Esophagus muscularis mucosa (tissue), 4 donors: Measurements from ENCODE around the gene SPDEF. TPM values are rescaled to one million over a fixed set of nuclear protein-coding genes. Genes with fewer than 3 reads are reported as not detected.

Source experiments
- DNase-seq: peaks from one replicate; pipeline ENCODE4 v3.0.0-alpha.2; 2017; ENCODE audit errors: extremely low spot score
- H3K27ac ChIP-seq, 4 donors: fragments of 200-600 bp; sonication (generic); replicated peaks in 1 of 4; 1 replicate in 3 of 4; 2 replicates in 1 of 4; pipeline ENCODE4 v1.5.1; 2016 to 2019; ENCODE audit warnings: mild to moderate bottlenecking in 1 of 4
- H3K27me3 ChIP-seq, 4 donors: fragments of 200-600 bp; sonication (generic); one replicate each; pipeline versions ENCODE4 v1.5.1 to v1.6.0; 2016 to 2019
- H3K36me3 ChIP-seq, 4 donors: fragments of 200-600 bp; sonication (generic); one replicate each; pipeline ENCODE4 v1.5.1; 2016 to 2019
- H3K4me1 ChIP-seq, 4 donors: fragments of 200-600 bp; sonication (generic); one replicate each; pipeline ENCODE4 v1.5.1; 2016 to 2019
- H3K4me3 ChIP-seq, 4 donors: fragments of 200-600 bp; sonication (generic); 1 replicate in 2 of 4; 2 replicates in 2 of 4; pipeline ENCODE4 v1.5.1; 2016 to 2019; ENCODE audit warnings: mild to moderate bottlenecking in 4 of 4, moderate library complexity in 1 of 4
- H3K9me3 ChIP-seq, 4 donors: fragments of 200-600 bp; sonication (generic); 1 replicate in 3 of 4; 2 replicates in 1 of 4; pipeline ENCODE4 v1.5.1; 2016 to 2019
- CTCF ChIP-seq, 3 experiments: fragments of 200-600 bp in 2 of 3; fragments of 450-650 bp in 1 of 3; sonication (generic) in 2 of 3; IDR thresholded peaks; one replicate each; pipeline ENCODE4 v1.5.1; 2017 to 2019; ENCODE audit warnings: antibody characterized with exemption in 3 of 3, mild to moderate bottlenecking in 2 of 3, moderate library complexity in 1 of 3
- EP300 ChIP-seq: sonication (generic); formaldehyde crosslinking; IDR thresholded peaks from one replicate; pipeline ENCODE4 v1.6.1; 2017; ENCODE audit warnings: antibody characterized with exemption
- POLR2A ChIP-seq: fragments of 450-650 bp; IDR thresholded peaks from one replicate; pipeline ENCODE4 v1.6.1; 2017; ENCODE audit warnings: antibody characterized with exemption, moderate library complexity, mild to moderate bottlenecking, low read depth
- POLR2AphosphoS5 ChIP-seq, 2 donors: sonication (generic); formaldehyde crosslinking; IDR thresholded peaks; one replicate each; pipeline ENCODE4 v1.6.1; 2017; ENCODE audit warnings: antibody characterized with exemption in 2 of 2
- WGBS: methylation state at CpG from one replicate; pipeline ENCODE4 v1.1.5; 2018; 5-methylcytosine and 5-hydroxymethylcytosine counted together
- intact Hi-C: fragments of 100-400 bp; cut with DNase I; formaldehyde crosslinking; loops from one replicate; pipeline ENCODE4 v1.15.1; 2023
- total RNA-seq, 4 donors: library from RNA; depleted of rRNA; stranded (reverse); fragments of >200 nt; gene quantifications; one replicate each; pipeline versions ENCODE4 v1.1.0 to v1.2.1, GENCODE V29; 2016

The SPDEF gene
- total RNA-seq, 4 donors from 2014 or later, result not detected

GRCh38 chr6:34514112-34514511 lies 42.0 kb downstream of the SPDEF start:
- Histone ChIP-seq H3K9me3 (peaks cover 0 to 3% (median 0%) of the 10 kb centered on the region in 4 donors), H3K4me1 (peaks cover 0 to 9% (median 9%) of the 10 kb centered on the region in 4 donors), H3K27ac (no peak overlapping the region), H3K36me3 (no peaks in the 10 kb centered on the region), H3K4me3 (no peak overlapping the region), H3K27me3 (peaks cover 0 to 35% (median 0%) of the 10 kb centered on the region in 4 donors)
- no peak for DNase-seq
- intact Hi-C loops, result no loop called here
- TF ChIP-seq CTCF (IDR thresholded peaks at IDR 0.05) (no peak), POLR2A (no peak), EP300 (no peak), POLR2AphosphoS5 (IDR thresholded peaks at IDR 0.05) (no peak)
- WGBS, result 94% methylated on average over 8 of the region's 8 CpGs

- Histone ChIP-seq H3K36me3 (no peaks in the 10 kb centered on the region), H3K9me3 (peaks cover 0 to 7% (median 2%) of the 10 kb centered on the region in 4 donors), H3K27ac (no peak overlapping the region), H3K27me3 (peaks cover 0 to 35% (median 0%) of the 10 kb centered on the region in 4 donors), H3K4me3 (no peak overlapping the region), H3K4me1 (peaks cover 0 to 9% (median 9%) of the 10 kb centered on the region in 4 donors)
- no peak for TF ChIP-seq POLR2A
- no peak for TF ChIP-seq POLR2AphosphoS5 (IDR thresholded peaks at IDR 0.05)
- TF ChIP-seq EP300, result no peak
- no peak for TF ChIP-seq CTCF (IDR thresholded peaks at IDR 0.05)
- no peak for DNase-seq
- intact Hi-C loops, result no loop called here
- 88% methylated on average over 4 of the region's 4 CpGs for WGBS
Observed at GRCh38 chr6:34513646-34514045, 42.5 kb downstream of the SPDEF start.

- intact Hi-C loops, result no loop called here
- H3K27ac ChIP-seq, result no peak overlapping the region
- H3K4me1 ChIP-seq, result peaks cover 0 to 9% (median 9%) of the 10 kb centered on the region in 4 donors
- no peak overlapping the region for H3K4me3 ChIP-seq
- no peaks in the 10 kb centered on the region for H3K36me3 ChIP-seq
- H3K9me3 ChIP-seq, result peaks cover 0 to 8% (median 3%) of the 10 kb centered on the region in 4 donors
- H3K27me3 ChIP-seq, result peaks cover 0 to 31% (median 0%) of the 10 kb centered on the region in 4 donors
- 82% methylated on average over 5 of the region's 5 CpGs for WGBS
- TF ChIP-seq POLR2A (no peak), POLR2AphosphoS5 (IDR thresholded peaks at IDR 0.05) (no peak), EP300 (no peak), CTCF (IDR thresholded peaks at IDR 0.05) (no peak)
- DNase-seq, result no peak
Observed at GRCh38 chr6:34512738-34513115, 43.4 kb downstream of the SPDEF start.

GRCh38 chr6:34511915-34512737 lies 44.0 kb downstream of the SPDEF start:
- Histone ChIP-seq H3K27ac (no peak overlapping the region), H3K36me3 (no peaks in the 10 kb centered on the region), H3K9me3 (peaks cover 0 to 8% (median 3%) of the 10 kb centered on the region in 4 donors), H3K27me3 (peaks cover 0 to 27% (median 0%) of the 10 kb centered on the region in 4 donors), H3K4me3 (no peak overlapping the region), H3K4me1 (peaks cover 0 to 9% (median 9%) of the 10 kb centered on the region in 4 donors)
- WGBS, result 55% methylated on average over 10 of the region's 12 CpGs
- intact Hi-C loops, result no loop called here
- DNase-seq, result no peak
- TF ChIP-seq CTCF (IDR thresholded peaks at IDR 0.05), result no peak
- no peak for TF ChIP-seq POLR2A
- TF ChIP-seq POLR2AphosphoS5 (IDR thresholded peaks at IDR 0.05), result no peak
- TF ChIP-seq EP300, result no peak
